ENCODE data around the gene TMEM131.

TMEM131 gene

DNA sequence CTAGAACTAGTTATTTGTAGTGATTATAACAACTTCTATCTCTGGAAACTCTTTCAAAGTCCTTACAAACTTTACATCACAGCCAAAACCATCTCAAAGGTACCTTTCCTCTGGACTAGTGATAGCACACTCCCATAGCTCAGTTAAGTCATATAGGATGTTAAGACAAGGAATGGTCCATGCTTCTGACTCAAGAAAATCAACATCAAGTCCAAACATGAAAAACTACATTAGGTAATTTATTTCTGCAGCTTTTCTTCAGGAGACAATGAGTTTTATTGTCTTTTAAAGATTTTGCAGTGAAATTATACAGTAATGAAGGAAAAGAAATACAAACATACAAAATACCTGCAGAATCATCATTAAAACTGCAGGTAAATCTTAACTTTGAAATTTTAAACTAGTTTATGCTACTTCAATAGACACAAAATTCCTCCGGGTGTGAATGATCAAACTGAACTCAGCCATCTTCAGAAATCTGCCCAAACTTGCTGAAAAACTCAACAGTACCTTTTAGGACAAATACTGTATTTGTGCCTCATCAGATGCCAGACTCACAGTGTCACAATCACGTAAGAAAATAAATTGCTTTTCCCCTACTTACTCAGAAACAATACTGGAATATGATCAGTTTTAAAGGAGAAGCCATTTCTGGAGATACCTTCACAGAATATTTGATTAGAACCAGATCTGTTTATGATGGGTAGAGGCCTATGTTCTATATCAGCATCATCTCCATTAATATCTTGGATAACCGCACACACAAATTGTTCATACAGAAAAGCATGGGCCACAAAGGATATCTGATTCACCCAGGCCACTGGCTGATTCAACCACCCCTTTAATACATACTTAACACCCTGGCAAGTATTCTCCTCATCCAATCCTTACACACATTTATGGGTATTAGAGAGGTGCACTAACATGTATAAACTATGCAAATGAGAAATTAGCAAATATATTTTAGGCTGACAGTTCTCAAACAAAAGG, 2.6 kb downstream of the TMEM131 start:
- no peak for DNase-seq (ENCODE audit: low read depth in 2 of 2)

DNA sequence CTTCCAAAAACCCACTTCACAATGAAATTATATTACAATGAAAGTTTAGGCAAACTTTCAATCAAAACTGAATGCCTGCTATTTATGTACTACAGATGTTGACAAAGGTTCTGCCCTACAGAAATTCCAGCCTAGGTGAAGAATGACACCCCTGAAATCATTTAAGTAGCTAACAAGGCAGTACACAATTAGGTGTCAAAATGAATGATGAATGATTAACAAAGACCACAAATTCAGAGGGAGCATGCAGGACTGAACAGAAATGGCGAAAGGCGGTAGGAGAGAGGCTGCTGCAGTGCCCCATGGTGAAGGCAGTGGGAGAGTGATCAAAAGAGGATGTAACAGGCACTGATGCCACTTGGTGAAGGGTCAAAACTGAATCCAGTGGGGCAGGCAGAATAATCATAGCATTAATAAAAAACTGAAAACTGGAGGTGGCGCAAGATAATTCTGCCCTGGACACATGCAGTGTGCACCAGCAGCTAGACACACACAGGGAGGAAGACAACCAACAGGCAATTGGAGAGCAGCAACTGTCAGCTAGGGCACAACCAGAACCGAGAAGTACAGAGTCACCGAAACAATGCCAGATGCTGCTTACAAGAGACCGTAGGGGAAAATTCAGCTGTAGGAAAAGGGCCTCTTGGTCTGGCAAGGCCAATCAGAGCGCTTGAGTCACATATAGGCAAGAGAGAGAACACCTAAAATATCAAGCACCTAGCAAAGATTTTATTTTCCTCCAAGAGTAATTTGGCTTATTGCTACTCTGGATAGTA, 4.5 kb downstream of the TMEM131 start:
- DNase-seq (ENCODE audit: low read depth in 2 of 2), result no peak

- DNase-seq (ENCODE audit: low read depth in 2 of 2), result no peak
Observed at GRCh38 chr2:97988722-97989121, 7.0 kb downstream of the TMEM131 start.

DNA sequence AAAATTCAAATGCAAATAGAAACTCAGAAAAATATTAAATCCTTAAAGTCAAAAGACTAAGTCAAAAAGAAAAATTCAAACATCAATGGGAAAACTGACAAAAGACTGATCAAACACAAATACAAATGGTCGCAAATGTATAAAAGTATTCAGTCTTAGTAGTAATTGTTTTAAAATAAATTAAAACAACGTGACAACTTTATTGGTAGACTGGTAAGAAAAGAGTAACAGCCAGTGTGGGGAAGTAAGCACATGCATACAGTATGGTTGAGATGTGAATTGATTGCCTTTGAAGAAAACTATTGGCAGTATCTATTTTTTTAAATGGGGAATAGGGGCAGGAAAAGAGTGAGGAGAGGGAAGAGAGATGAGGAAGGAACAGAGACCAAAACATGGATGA, 9.8 kb downstream of the TMEM131 start:
- no peak for DNase-seq (ENCODE audit: low read depth in 2 of 2)

GRCh38 chr2:97983698-97984097, 12.1 kb downstream of the TMEM131 start:
- DNase-seq (ENCODE audit: low read depth in 2 of 2), result no peak

- DNase-seq (ENCODE audit: low read depth in 2 of 2), result no peak
Observed at GRCh38 chr2:97983134-97983533, 12.6 kb downstream of the TMEM131 start.

DNA sequence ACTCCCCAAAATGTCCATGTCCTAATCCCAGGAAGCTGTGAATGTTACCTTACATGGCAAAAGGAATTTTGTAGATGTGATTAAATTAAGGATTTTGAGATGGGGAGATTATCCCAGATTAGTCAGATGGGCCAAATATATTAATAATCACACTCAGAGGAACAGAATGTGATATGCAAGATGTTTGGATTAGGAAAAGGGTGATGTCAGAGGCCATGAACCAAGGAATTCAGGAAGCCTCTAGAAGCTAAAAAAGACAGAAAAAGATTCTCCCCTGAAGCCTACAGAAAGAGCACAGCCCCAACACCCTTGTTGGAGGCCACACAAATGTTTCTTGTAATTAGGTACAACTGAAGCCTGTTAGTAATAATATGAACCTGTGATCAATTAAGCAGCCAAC, 13.1 kb downstream of the TMEM131 start:
- DNase-seq (ENCODE audit: low read depth in 2 of 2), result no peak

DNA sequence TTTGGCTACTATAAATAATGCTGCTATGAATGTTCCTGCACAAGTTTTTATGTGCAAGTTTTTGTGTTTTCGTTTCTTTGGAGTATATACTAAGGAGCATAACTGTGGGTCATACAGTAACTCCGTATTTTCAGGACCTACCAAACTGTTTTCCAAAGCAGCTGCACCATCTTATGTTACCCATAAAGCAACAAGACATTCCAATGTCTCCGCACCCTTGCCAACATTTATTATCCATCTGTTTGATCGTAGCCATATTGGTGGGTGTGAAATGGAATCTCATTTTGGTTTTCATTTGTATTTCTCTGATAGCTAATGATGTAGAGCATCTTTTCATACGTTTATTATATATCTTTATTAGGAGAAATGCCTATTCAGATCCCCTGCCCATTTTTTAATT, 13.8 kb downstream of the TMEM131 start:
- no peak for DNase-seq (ENCODE audit: low read depth in 2 of 2)

GRCh38 chr2:97979904-97980303, 15.8 kb downstream of the TMEM131 start:
- no peak for DNase-seq (ENCODE audit: low read depth in 2 of 2)

- DNase-seq (ENCODE audit: low read depth in 2 of 2), result no peak
Observed at GRCh38 chr2:97974471-97974870, 21.3 kb downstream of the TMEM131 start.

GRCh38 chr2:97970293-97971060, 25.3 kb downstream of the TMEM131 start:
- DNase-seq (ENCODE audit: low read depth in 2 of 2), result no peak

DNA sequence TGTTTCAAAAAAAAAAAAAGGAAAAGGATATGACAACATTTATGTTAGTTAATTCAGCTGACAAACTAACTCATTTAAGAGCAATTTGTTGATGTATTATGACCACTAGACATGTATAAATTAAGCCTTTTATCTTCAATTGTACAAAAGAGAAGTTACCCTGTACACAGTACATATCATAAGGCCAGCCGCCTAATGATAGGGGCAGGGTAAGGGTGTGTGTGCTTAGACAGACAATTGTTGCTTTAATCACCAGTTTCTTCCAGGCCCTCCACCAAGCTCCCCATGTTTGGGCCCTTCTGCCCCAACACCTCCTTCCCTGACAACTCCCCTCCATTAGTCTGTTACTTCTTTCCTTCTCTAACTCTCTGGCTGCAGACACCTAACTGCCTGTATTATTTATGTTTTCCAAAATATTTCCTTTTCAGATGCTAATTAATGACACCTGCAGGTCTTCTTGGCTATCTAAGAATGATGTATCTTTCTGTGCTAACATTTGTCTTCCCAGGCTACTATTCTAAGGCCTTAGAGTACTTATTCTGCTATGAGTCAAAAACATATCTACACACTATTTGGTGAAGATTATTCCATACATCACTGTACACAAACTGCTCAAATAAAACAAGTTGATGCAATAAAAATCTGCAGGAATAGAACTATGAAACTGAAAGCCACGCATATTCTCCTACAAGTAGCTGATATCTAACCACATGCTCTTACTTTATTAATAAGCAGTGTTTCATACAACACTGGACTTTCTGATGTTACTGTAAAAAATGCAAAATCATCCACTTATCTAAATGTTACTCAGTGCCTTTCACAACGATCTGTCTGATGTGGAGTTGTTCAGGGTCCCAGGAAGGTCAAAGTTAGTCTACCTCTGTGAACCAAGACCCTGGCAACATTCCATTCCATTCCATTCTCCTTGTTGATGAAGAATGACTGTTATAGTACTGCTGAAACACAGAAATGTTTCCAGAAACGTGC, 26.4 kb downstream of the TMEM131 start:
- no peak for DNase-seq (ENCODE audit: low read depth in 2 of 2)

DNA sequence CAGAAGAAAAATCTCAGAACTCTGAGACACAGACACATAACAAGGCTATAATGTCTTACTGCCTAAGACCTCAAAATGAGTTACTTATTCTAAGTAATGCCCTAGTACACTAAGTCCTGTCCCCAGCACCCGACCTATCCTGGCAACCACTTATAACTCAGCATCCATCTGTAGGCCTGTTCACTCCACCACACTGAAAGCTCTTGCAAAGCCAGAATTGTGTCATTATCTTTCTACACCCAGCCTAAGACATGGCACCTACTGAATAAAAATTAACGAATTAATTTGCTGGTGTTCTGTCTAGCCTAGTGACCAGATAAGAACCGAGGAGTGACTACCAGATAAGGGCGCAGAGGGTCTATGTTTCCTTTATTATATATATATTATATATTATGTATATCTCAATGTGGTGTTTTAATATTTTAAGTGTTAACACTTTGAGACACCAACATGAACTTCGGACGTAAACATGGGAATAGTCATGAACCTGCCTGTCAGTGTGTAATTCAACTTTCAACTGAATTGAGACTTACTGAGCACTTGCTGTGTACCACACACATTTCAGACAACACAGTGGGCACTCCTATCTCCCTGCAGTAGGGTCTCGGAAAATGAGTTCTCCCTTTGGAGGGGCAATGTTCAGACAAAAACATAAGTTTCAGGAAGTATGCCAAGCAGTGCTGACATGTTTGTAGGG, 27.7 kb downstream of the TMEM131 start:
- DNase-seq (ENCODE audit: low read depth in 2 of 2), result no peak

DNA sequence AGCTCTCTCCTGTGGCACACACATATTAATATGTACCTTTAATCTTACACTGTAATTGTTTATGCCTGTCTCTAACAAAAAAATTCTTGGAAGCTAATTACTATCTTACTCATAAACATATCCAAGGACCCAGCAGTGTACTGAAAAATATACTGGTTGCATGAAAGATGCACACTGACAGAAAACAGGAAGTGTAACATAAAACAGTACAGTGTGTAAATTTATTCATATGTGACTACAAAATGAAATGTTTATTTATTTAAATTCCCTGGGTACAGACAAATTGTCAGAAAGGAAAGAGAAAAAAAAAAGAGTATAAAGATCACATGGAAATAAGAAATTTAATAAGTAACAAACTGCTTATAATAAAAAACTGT, 28.5 kb downstream of the TMEM131 start:
- DNase-seq (ENCODE audit: low read depth in 2 of 2), result no peak

- no peak for DNase-seq (ENCODE audit: low read depth in 2 of 2)
Observed at GRCh38 chr2:97966545-97967215, 29.1 kb downstream of the TMEM131 start.

- no peak for DNase-seq (ENCODE audit: low read depth in 2 of 2)
Observed at GRCh38 chr2:97965116-97965515, 30.6 kb downstream of the TMEM131 start.

GRCh38 chr2:97963880-97964279, 31.9 kb downstream of the TMEM131 start:
- DNase-seq (ENCODE audit: low read depth in 2 of 2), result no peak

- no peak for DNase-seq (ENCODE audit: low read depth in 2 of 2)
Observed at GRCh38 chr2:97963079-97963406, 32.7 kb downstream of the TMEM131 start.

DNA sequence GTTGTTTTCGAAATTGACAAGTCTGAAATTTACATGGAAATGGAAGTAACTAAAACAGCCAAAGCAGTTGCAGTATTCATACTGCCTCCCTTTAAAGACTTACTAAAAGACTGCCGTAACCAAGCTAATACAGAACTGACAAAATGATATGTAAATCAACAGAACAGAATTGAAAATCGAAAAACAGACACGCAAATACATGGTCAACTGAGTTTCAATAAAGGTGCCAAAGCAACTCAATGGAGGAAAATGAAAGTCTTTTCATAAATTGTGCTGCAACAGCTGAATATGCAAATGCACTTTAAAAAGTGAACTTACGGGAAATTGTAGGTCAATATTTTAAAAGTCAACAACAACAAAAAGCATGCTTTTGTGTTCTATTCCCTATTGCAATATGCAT, 34.2 kb downstream of the TMEM131 start:
- DNase-seq (ENCODE audit: low read depth in 2 of 2), result no peak

GRCh38 chr2:97958184-97958583, 37.6 kb downstream of the TMEM131 start:
- no peak for DNase-seq (ENCODE audit: low read depth in 2 of 2)

All from activated CD4-positive, alpha-beta T cell treated with anti-CD3 and anti-CD28 coated beads for 24 hours (primary cell).